ENCODE results near the gene TENT5A.

The TENT5A gene

GRCh38 chr6:81773887-81774286 is 21.4 kb upstream of the TENT5A start:
- H3K4me3 ChIP-seq (ENCODE audit: low read depth, low read length), result no peak overlapping the region
- no peak for DNase-seq (ENCODE audit: low read depth)

- DNase-seq (ENCODE audit: low read depth), result peak; percentile 38
- H3K4me3 ChIP-seq (ENCODE audit: low read depth, low read length), result no peak overlapping the region
Measured at GRCh38 chr6:81772741-81773140, 20.3 kb upstream of the TENT5A start.

- H3K4me3 ChIP-seq (ENCODE audit: low read depth, low read length), result no peak overlapping the region
- DNase-seq (ENCODE audit: low read depth), result no peak
Measured at GRCh38 chr6:81771097-81771496, 18.6 kb upstream of the TENT5A start.

- DNase-seq (ENCODE audit: low read depth), result no peak
- no peak overlapping the region for H3K4me3 ChIP-seq (ENCODE audit: low read depth, low read length)
Measured at GRCh38 chr6:81770381-81770780, 17.9 kb upstream of the TENT5A start.

- peak; percentile 58 for DNase-seq (ENCODE audit: low read depth)
- no peak overlapping the region for H3K4me3 ChIP-seq (ENCODE audit: low read depth, low read length)
Measured at GRCh38 chr6:81769824-81770223, 17.3 kb upstream of the TENT5A start.

- no peak overlapping the region for H3K4me3 ChIP-seq (ENCODE audit: low read depth, low read length)
- no peak for DNase-seq (ENCODE audit: low read depth)
Measured at GRCh38 chr6:81768150-81768942, 15.9 kb upstream of the TENT5A start.

- DNase-seq (ENCODE audit: low read depth), result no peak
- no peak overlapping the region for H3K4me3 ChIP-seq (ENCODE audit: low read depth, low read length)
Measured at GRCh38 chr6:81767163-81767891, 14.8 kb upstream of the TENT5A start.

GRCh38 chr6:81766482-81767069 is 14.1 kb upstream of the TENT5A start:
- no peak overlapping the region for H3K4me3 ChIP-seq (ENCODE audit: low read depth, low read length)
- peak; percentile 86 for DNase-seq (ENCODE audit: low read depth)

GRCh38 chr6:81764531-81764930 is 12.1 kb upstream of the TENT5A start:
- no peak overlapping the region for H3K4me3 ChIP-seq (ENCODE audit: low read depth, low read length)
- DNase-seq (ENCODE audit: low read depth), result no peak

- no peak for DNase-seq (ENCODE audit: low read depth)
- H3K4me3 ChIP-seq (ENCODE audit: low read depth, low read length), result no peak overlapping the region
Measured at GRCh38 chr6:81763968-81764367, 11.5 kb upstream of the TENT5A start.

GRCh38 chr6:81763051-81763450 is 10.6 kb upstream of the TENT5A start:
- no peak for DNase-seq (ENCODE audit: low read depth)

GRCh38 chr6:81762606-81763005 is 10.1 kb upstream of the TENT5A start:
- DNase-seq (ENCODE audit: low read depth), result no peak

More at GRCh38 chr6:81763051-81763450, 10.6 kb upstream of the TENT5A start:
- H3K4me3 ChIP-seq (ENCODE audit: low read depth, low read length), result no peak overlapping the region

GRCh38 chr6:81762132-81762531 is 9.7 kb upstream of the TENT5A start:
- no peak overlapping the region for H3K4me3 ChIP-seq (ENCODE audit: low read depth, low read length)
- DNase-seq (ENCODE audit: low read depth), result no peak

More at GRCh38 chr6:81762606-81763005, 10.1 kb upstream of the TENT5A start:
- H3K4me3 ChIP-seq (ENCODE audit: low read depth, low read length), result no peak overlapping the region

GRCh38 chr6:81761197-81761596 is 8.7 kb upstream of the TENT5A start:
- no peak for DNase-seq (ENCODE audit: low read depth)
- no peak overlapping the region for H3K4me3 ChIP-seq (ENCODE audit: low read depth, low read length)

- DNase-seq (ENCODE audit: low read depth), result no peak
- no peak overlapping the region for H3K4me3 ChIP-seq (ENCODE audit: low read depth, low read length)
Measured at GRCh38 chr6:81759782-81760181, 7.3 kb upstream of the TENT5A start.

GRCh38 chr6:81758221-81758620 is 5.7 kb upstream of the TENT5A start:
- no peak overlapping the region for H3K4me3 ChIP-seq (ENCODE audit: low read depth, low read length)
- DNase-seq (ENCODE audit: low read depth), result no peak

- no peak overlapping the region for H3K4me3 ChIP-seq (ENCODE audit: low read depth, low read length)
- DNase-seq (ENCODE audit: low read depth), result no peak
Measured at GRCh38 chr6:81756690-81757089, 4.2 kb upstream of the TENT5A start.

- DNase-seq (ENCODE audit: low read depth), result no peak
- H3K4me3 ChIP-seq (ENCODE audit: low read depth, low read length), result no peak overlapping the region
Measured at GRCh38 chr6:81755551-81755950, 3.1 kb upstream of the TENT5A start.

- DNase-seq (ENCODE audit: low read depth), result no peak
- no peak overlapping the region for H3K4me3 ChIP-seq (ENCODE audit: low read depth, low read length)
Measured at GRCh38 chr6:81754906-81755305, 2.4 kb upstream of the TENT5A start.

Measured in skeletal muscle cell (primary cell).